ENCODE results near the gene FLOT1. TPM values are rescaled to one million over a fixed set of nuclear protein-coding genes. Genes with fewer than 3 reads are reported as not detected.

FLOT1 gene
- total and polyA plus RNA-seq, 2 donors (not counting 1 experiment from before 2014, with no cell fraction given), result 71.2 to 79.4 TPM

GRCh38 chr6:30732237-30732943 is 10.1 kb downstream of the FLOT1 start:
- intact Hi-C loops (cut with micrococcal nuclease), result no loop called here
- H3K4me3 Mint-ChIP-seq, result no peak overlapping the region

More at GRCh38 chr6:30732237-30732943, 10.1 kb downstream of the FLOT1 start:
- no peaks in the 10 kb centered on the region for H3K27me3 Mint-ChIP-seq
- H3K4me2 ChIP-seq (replicated peaks; ENCODE audit: low read depth, low read length, poor library complexity, severe bottlenecking), result no peak overlapping the region
- peak overlapping the region; percentile 26 for H3K27ac Mint-ChIP-seq
- POLR2A ChIA-PET, result interaction anchor here (0.5 to 1.0 kb wide), 2 partner anchors 101 to 118 kb away, joined by 5 to 7 read pairs; no protein-coding TSS in a partner anchor
- no peak overlapping the region for H2AFZ ChIP-seq (ENCODE audit: insufficient read depth, low read depth, low read length, poor library complexity, severe bottlenecking)
- H3K4me1 Mint-ChIP-seq, result peaks cover 36% of the 10 kb centered on the region
- H3K79me2 ChIP-seq (ENCODE audit: control insufficient read depth, insufficient read depth, low read length), result peaks cover 51% of the 10 kb centered on the region
- over 99% methylated on average over 11 of the region's 12 CpGs for WGBS (ENCODE audit: insufficient coverage)
- no peak for DNase-seq
- TF ChIP-seq CTCF (IDR thresholded peaks at IDR 0.05), result no peak
- no peak for TF ChIP-seq EZH2 (IDR thresholded peaks at IDR 0.05; ENCODE audit: borderline replicate concordance, insufficient read depth, low read depth, low read length, poor library complexity, severe bottlenecking)
- H3K4me3 ChIP-seq (ENCODE audit: control extremely low read depth in 1 of 5, extremely low read depth in 1 of 5, insufficient read depth in 1 of 5, low read depth in 2 of 5, low read length in 4 of 5), result no peak overlapping the region
- H4K20me1 ChIP-seq (ENCODE audit: control insufficient read depth, insufficient read depth, low read length, poor library complexity, severe bottlenecking), result peaks cover 7% of the 10 kb centered on the region
- ATAC-seq (ENCODE audit: low read depth), result no peak
- no peak overlapping the region for H3K9ac ChIP-seq (ENCODE audit: low read length)
- no peak overlapping the region for H3K27ac ChIP-seq (ENCODE audit: low read length in 2 of 2)
- no peaks in the 10 kb centered on the region for H3K27me3 ChIP-seq (replicated peaks in 1 of 4; ENCODE audit: control extremely low read depth in 1 of 4, control insufficient read depth in 3 of 4, insufficient read depth in 4 of 4, low read length in 3 of 4)
- H3K9me3 Mint-ChIP-seq (ENCODE audit: insufficient read depth), result no peaks in the 10 kb centered on the region
- H3K36me3 ChIP-seq (replicated peaks in 1 of 2; ENCODE audit: control extremely low read depth in 1 of 2, control insufficient read depth in 1 of 2, extremely low read depth in 1 of 2, insufficient read depth in 2 of 2, low read length in 1 of 2), result peaks cover 3 to 25% of the 10 kb centered on the region in 2 experiments
- peaks cover 37 to 39% of the 10 kb centered on the region in 2 donors for H3K4me1 ChIP-seq (ENCODE audit: control insufficient read depth in 2 of 2, insufficient read depth in 2 of 2, low read length in 2 of 2)
- CTCF ChIA-PET, result interaction anchor here (0.8 to 22.5 kb wide), 13 partner anchors 9 to 279 kb away, joined by 3 to 963 read pairs (median 20); partner anchors contain the start of genes ATAT1, DHX16, FLOT1 and PPP1R18
- no peaks in the 10 kb centered on the region for H3K9me3 ChIP-seq (ENCODE audit: control extremely low read depth in 1 of 3, control insufficient read depth in 2 of 3, insufficient read depth in 1 of 3, low read length in 2 of 3)

All from B cell (primary cell).